ACC112 (cell line): ENCODE data around the gene SCYGR3.

Experiments used
- H2AFZ ChIP-seq: fragments of 200-600 bp; sonication (generic); one replicate; pipeline ENCODE4 v1.6.0; 2017; ENCODE audit warnings: antibody characterized with exemption, low read length; ENCODE audit not compliant: unreplicated experiment
- H3K27ac ChIP-seq: fragments of 200-600 bp; sonication (generic); 2 replicates; pipeline ENCODE4 v1.5.1; 2014; ENCODE audit warnings: low read depth, mild to moderate bottlenecking, antibody characterized with exemption, low read length, moderate library complexity
- H3K27me3 ChIP-seq: fragments of 200-600 bp; sonication (generic); 2 replicates; pipeline ENCODE4 v1.6.1; 2014; ENCODE audit warnings: mild to moderate bottlenecking, antibody characterized with exemption, low read length, moderate library complexity, mixed read lengths; ENCODE audit not compliant: insufficient read depth
- H3K36me3 ChIP-seq: fragments of 200-600 bp; sonication (generic); 2 replicates; pipeline ENCODE4 v1.6.1; 2016; ENCODE audit warnings: mild to moderate bottlenecking, antibody characterized with exemption, low read length, moderate library complexity, mixed read lengths; ENCODE audit not compliant: insufficient read depth
- H3K4me1 ChIP-seq: fragments of 200-600 bp; sonication (generic); one replicate; pipeline ENCODE4 v1.6.1; 2016; ENCODE audit warnings: low read length, mixed read lengths; ENCODE audit not compliant: insufficient read depth, unreplicated experiment, control insufficient read depth
- H3K4me3 ChIP-seq: fragments of 200-600 bp; sonication (generic); 2 replicates; pipeline ENCODE4 v1.5.1; 2014; ENCODE audit warnings: mild to moderate bottlenecking, low read depth, low read length
- H3K79me2 ChIP-seq: fragments of 200-600 bp; sonication (generic); one replicate; pipeline ENCODE4 v1.6.0; 2016; ENCODE audit warnings: low read length; ENCODE audit not compliant: control insufficient read depth, unreplicated experiment, insufficient read depth

The SCYGR3 gene

DNA sequence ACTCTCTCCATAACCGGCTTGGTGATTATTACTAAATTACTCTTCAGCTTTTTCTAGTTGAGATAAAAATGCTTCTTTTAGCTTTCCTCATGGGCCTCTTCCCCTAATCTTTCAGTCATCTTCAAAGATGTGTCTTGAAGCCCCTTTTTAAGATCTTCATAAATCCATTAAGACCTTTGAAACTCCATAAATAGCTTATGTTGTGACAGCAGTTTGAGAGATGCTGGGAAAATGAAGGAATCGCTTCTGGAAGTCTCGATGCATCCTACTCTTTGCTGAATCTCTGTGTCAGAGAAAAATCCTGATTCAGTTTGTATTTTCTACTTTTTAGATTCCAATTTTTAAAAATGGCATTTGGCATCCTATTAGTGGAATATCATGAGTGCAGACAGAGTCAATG is 15.7 kb upstream of the SCYGR3 start:
- Histone ChIP-seq H2AFZ (no peak overlapping the region), H3K36me3 (no peaks in the 10 kb centered on the region), H3K27ac (no peak overlapping the region), H3K27me3 (no peaks in the 10 kb centered on the region), H3K4me1 (no peaks in the 10 kb centered on the region), H3K79me2 (no peaks in the 10 kb centered on the region), H3K4me3 (no peak overlapping the region)

DNA sequence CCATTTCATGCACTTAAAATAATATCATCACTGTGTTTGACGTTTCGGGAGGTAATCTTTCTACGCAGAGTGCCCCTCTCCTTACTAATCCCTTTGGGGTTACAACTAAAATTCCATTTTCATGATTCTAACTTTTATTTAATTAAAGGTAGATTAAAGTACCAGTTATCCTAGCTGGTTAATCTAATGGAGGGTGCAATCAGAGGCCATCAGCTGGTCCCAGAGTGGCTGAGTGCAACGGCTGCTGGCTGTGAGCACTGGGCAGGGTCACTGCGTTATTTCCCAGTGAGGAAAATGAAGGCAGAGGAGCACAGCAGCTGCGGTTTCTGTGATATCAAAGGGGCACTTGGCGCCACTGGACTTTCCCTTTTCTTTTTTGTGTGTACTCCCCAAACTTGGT is 14.8 kb upstream of the SCYGR3 start:
- no peak overlapping the region for H3K4me3 ChIP-seq
- no peak overlapping the region for H3K27ac ChIP-seq
- no peaks in the 10 kb centered on the region for H3K79me2 ChIP-seq
- H3K27me3 ChIP-seq, result no peaks in the 10 kb centered on the region
- no peak overlapping the region for H2AFZ ChIP-seq
- no peaks in the 10 kb centered on the region for H3K4me1 ChIP-seq
- H3K36me3 ChIP-seq, result no peaks in the 10 kb centered on the region

DNA sequence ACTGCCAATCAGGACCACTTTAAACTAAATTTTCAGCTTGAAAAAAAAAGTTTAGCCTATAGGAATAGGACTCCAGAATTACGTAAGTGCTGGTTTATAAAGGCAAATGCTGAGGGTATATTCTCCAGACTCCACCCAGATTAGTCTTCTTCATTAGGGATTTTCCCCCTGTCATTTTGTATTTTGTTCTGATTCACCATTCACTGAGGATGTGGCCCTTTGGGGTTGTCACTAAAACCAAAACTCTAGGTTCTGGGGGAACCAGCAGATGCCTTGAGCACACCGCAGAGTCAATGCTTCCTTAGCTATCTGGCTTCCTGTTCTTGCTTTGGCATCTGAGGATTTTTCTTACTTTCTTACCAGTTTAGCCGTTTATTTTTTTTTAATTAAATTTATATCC is 13.1 kb upstream of the SCYGR3 start:
- Histone ChIP-seq H3K36me3 (0 out of 2 replicates have a peak, but pooled peaks cover 1% of the 10 kb centered on the region), H2AFZ (no peak overlapping the region), H3K79me2 (no peaks in the 10 kb centered on the region), H3K27me3 (no peaks in the 10 kb centered on the region), H3K27ac (no peak overlapping the region), H3K4me1 (peaks cover 7% of the 10 kb centered on the region), H3K4me3 (no peak overlapping the region)

DNA sequence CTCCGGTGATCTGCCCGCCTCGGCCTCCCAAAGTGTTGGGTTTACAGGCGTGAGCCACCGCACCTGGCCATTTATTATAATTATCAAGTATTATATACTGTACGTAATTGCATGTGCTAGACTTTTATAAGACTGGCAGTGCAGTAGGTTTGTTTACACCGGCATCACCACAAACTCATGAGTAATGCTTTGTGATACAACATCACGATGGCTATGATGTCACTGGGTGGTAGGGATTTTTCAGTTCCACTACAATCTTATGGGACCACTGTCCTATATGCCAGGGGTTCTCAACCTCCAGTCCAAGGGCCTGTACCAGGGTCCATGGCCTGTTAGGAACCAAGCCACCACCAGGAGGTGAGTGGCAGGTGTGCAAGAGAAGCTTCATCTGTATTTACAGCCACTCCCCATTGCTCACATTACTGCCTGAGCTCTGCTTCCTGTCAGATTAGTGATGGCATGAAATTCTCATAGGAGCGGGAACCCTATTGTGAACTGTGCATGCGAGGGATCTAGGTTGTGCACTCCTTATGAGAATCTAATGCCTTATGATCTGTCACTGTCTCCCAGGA is 12.0 kb upstream of the SCYGR3 start:
- H3K4me1 ChIP-seq, result peaks cover 7% of the 10 kb centered on the region
- no peak overlapping the region for H2AFZ ChIP-seq
- H3K36me3 ChIP-seq, result 0 out of 2 replicates have a peak, but pooled peaks cover 8% of the 10 kb centered on the region
- no peaks in the 10 kb centered on the region for H3K79me2 ChIP-seq
- H3K4me3 ChIP-seq, result no peak overlapping the region
- H3K27me3 ChIP-seq, result no peaks in the 10 kb centered on the region
- no peak overlapping the region for H3K27ac ChIP-seq

DNA sequence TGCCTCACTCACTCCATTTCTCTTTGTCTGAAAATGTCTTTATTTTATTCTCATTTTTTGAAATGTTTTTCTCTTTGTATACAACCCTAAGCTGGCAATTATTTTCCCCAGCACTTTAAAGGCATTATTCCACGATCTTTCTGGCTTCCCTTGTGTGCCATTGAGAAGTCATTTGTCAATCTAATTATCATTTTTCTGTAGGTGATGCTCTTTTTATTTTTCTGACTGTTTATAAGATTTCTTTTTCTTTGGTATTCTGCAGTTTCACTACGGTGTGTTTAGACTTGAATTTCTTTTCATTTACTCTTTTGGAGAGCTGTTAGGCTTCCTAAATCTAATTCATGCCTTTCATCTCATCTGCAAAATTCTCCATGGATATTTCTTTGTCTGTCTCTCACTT is 10.8 kb upstream of the SCYGR3 start:
- peak overlapping the region; percentile 43 for H2AFZ ChIP-seq
- H3K4me1 ChIP-seq, result peaks cover 7% of the 10 kb centered on the region
- H3K27me3 ChIP-seq, result no peaks in the 10 kb centered on the region
- H3K79me2 ChIP-seq, result no peaks in the 10 kb centered on the region
- 0 out of 2 replicates have a peak, but pooled peaks cover 8% of the 10 kb centered on the region for H3K36me3 ChIP-seq
- no peak overlapping the region for H3K4me3 ChIP-seq
- no peak overlapping the region for H3K27ac ChIP-seq

DNA sequence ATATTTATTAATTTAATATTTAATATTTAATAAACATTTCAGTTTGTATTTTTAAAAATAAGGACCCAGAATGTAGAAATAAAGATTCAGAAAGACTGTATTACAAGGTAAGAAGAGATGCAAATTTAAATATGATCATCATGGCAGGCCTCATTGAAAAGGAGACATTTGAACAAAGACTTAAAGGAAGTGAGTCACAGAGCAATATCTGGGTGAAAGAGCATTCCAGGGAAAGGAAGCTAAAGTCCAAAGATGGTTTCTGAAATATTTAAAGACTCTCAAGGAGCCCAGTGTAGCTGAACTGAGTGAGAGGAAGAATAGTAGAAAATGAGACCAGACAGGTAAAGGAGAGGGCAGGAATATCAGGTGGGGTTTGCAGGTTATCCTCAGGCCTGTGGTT is 8.6 kb upstream of the SCYGR3 start:
- Histone ChIP-seq H3K79me2 (no peaks in the 10 kb centered on the region), H3K27ac (peak overlapping the region; percentile 42), H3K27me3 (no peaks in the 10 kb centered on the region), H3K36me3 (0 out of 2 replicates have a peak, but pooled peaks cover 8% of the 10 kb centered on the region), H3K4me3 (no peak overlapping the region), H3K4me1 (peaks cover 7% of the 10 kb centered on the region), H2AFZ (peak overlapping the region; percentile 43)

DNA sequence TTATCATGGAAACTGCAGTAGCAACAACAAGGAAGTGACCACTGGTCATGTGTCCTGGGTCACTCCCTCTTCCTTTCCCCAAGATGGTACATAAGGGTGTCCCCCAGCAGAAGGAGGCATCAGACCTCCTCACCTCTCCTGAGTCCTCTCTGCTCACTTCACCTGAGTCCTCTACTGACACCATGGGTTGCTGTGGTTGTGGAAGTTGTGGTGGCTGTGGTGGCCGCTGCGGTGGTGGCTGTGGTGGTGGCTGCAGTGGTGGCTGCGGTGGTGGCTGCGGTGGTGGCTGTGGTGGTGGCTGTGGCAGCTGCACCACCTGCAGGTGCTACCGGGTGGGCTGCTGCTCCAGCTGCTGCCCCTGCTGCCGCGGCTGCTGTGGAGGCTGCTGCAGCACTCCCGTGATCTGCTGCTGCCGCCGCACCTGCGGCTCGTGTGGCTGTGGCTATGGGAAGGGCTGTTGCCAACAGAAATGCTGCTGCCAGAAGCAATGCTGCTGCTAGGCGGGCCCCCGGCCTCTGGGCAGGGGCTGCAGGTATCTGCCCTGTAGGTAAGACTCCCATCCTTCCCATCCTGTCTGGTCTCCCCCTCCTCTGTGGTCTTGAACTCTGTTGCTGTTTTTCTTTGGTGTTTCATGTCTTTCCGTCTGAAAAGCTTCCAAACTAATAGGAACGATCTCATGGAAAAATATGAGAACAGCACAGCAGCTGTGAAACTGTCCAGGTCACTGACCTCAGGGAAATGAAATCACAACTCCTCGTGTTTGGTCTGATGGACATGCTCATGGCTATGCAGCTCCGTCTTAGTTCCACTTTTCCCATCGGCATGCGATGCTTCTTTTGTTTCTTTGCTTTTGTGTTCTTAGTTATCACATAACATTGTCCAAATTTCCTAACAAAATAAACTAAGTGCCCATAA is 2.9 kb upstream of the SCYGR3 start, which contains the start of gene SCYGR4:
Gene SCYGR4 (plus strand): TSS at position 183 of the 915 bp plus-strand sequence. CDS start 0 bp downstream, at position 183.
- Histone ChIP-seq H3K4me3 (no peak within 1 kb of the TSS), H3K36me3 (0 out of 2 replicates have a peak, but pooled peaks cover 5% of the 10 kb centered on the region), H3K79me2 (no peaks in the 10 kb centered on the region), H3K27ac (no peak within 1 kb of the TSS), H2AFZ (no peak within 1 kb of the TSS), H3K4me1 (no peaks in the 10 kb centered on the region), H3K27me3 (no peaks in the 10 kb centered on the region)

DNA sequence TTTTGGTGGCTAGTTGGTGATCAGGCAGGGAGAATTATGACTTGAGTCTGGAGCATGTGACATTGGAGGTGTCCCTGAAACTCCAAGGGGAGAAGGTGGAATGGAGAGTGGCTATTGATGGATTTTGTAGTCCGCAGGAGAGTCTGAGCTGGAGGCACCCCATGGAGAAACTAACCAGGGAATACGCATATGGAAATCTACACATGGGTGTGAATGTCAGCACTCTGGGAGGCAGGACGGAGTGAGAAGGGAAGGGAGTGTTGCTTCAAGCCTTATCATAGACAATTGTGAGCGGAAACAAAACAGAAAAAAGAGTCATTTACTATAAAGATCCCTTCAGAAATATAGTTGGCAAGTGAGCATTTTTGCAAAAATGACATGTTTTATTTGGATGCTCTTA is 2.0 kb upstream of the SCYGR3 start:
- no peak overlapping the region for H3K27ac ChIP-seq
- H3K4me3 ChIP-seq, result no peak overlapping the region
- no peaks in the 10 kb centered on the region for H3K27me3 ChIP-seq
- no peaks in the 10 kb centered on the region for H3K36me3 ChIP-seq
- no peaks in the 10 kb centered on the region for H3K79me2 ChIP-seq
- H3K4me1 ChIP-seq, result no peaks in the 10 kb centered on the region
- H2AFZ ChIP-seq, result no peak overlapping the region

DNA sequence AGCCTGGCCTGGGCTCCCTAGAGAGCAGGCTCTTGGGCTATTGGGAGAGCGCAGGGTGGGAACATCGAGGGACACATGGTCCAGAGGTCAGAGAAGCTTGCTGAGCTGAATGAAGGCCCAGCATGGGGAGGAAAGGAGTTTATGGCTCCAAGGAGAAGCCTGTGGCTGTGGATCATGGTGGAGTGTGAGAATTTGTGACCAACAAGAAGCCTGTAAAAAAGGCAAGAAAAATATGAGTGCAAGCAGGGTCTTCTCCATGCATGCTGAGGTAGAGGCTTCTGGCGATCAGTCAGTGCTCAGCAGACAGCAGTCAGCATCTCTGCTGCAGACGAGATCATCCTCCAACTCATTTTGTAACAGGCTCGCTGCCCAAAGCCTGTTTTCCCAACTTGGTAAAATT is 1.3 kb upstream of the SCYGR3 start:
- Histone ChIP-seq H3K27me3 (no peaks in the 10 kb centered on the region), H2AFZ (no peak overlapping the region), H3K27ac (no peak overlapping the region), H3K4me1 (no peaks in the 10 kb centered on the region), H3K79me2 (no peaks in the 10 kb centered on the region), H3K36me3 (no peaks in the 10 kb centered on the region), H3K4me3 (no peak overlapping the region)

DNA sequence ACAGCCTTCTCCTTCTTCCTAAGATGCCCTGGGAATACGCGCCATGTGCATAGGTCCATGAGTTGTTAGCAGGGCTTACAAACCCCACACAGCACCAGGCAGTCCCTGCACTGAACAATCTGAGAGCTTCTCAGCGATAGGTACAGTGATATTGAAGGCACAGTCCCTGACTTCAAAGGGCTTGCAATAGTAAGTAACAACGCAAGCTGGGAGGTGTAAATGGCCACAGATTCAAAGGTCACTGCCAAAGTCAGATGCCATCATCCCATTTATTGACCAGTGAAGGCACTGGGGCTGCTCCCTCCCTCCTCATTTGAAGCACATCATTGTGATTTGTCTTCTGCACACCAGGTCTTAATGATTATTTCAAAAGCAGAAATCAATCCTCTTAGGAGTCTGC is 541 bp upstream of the SCYGR3 start:
- H3K4me3 ChIP-seq, result no peak overlapping the region
- H3K27ac ChIP-seq, result no peak overlapping the region
- H2AFZ ChIP-seq, result no peak overlapping the region
- no peaks in the 10 kb centered on the region for H3K4me1 ChIP-seq
- H3K79me2 ChIP-seq, result no peaks in the 10 kb centered on the region
- H3K36me3 ChIP-seq, result no peaks in the 10 kb centered on the region
- H3K27me3 ChIP-seq, result no peaks in the 10 kb centered on the region

DNA sequence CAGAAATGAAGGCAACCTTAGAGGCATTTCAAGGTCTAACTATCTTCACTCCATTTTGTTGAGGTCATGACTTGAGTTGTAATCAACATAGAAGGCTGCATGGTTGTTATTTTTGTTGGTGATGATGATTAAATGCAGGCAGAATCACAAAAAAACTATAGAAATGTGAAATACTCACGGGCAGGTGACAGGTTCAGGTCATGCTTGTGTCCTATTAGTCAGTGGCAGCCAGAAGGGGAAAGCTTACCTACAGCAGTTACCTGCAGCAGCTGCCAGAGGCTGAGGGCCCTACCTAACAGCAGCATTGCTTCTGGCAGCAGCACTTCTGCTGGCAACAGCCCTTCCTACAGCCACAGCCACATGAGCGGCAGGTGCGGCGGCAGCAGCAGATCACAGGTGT is 394 bp downstream of the SCYGR3 start:
- Histone ChIP-seq H3K4me3 (no peak overlapping the region), H3K27ac (no peak overlapping the region), H3K36me3 (no peaks in the 10 kb centered on the region), H3K79me2 (no peaks in the 10 kb centered on the region), H3K4me1 (no peaks in the 10 kb centered on the region), H2AFZ (no peak overlapping the region), H3K27me3 (no peaks in the 10 kb centered on the region)
